HG02870 (cell line): ENCODE results near the gene GRK6.
A peak's percentile ranks its signal among the peaks of the same experiment; 100 is the strongest.

Source experiments
- ATAC-seq: cut with Tn5 transposase; IDR thresholded peaks from one replicate; pipeline ENCODE4 v1.9.1; 2021; ENCODE audit warnings: mild to moderate bottlenecking, moderate library complexity; ENCODE audit not compliant: unreplicated experiment

GRK6 gene

GRCh38 chr5:177468685-177469628 lies 42.5 kb downstream of the GRK6 start:
- ATAC-seq, result no peak

GRCh38 chr5:177469750-177470525 lies 43.5 kb downstream of the GRK6 start:
- no peak for ATAC-seq

- ATAC-seq, result no peak
Measured at GRCh38 chr5:177470759-177471536, 44.5 kb downstream of the GRK6 start.

GRCh38 chr5:177471610-177472356 lies 45.3 kb downstream of the GRK6 start:
- ATAC-seq, result no peak

- peak; percentile 49 for ATAC-seq
Measured at GRCh38 chr5:177472460-177473442, 46.3 kb downstream of the GRK6 start.

- ATAC-seq, result no peak
Measured at GRCh38 chr5:177473443-177474001, 47.0 kb downstream of the GRK6 start, which contains the start of gene DBN1. DBN1 (minus strand) TSS chr5:177473634; CDS start chr5:177473521, 113 bp downstream.

- ATAC-seq, result no peak
Measured at GRCh38 chr5:177474002-177474476, 47.6 kb downstream of the GRK6 start.

GRCh38 chr5:177474846-177475562 lies 48.5 kb downstream of the GRK6 start:
- no peak for ATAC-seq

GRCh38 chr5:177475563-177476427 lies 49.3 kb downstream of the GRK6 start:
- ATAC-seq, result no peak

GRCh38 chr5:177476531-177477233 lies 50.2 kb downstream of the GRK6 start:
- ATAC-seq, result no peak

GRCh38 chr5:177477701-177478477 lies 51.4 kb downstream of the GRK6 start:
- no peak for ATAC-seq

GRCh38 chr5:177478711-177479646 lies 52.5 kb downstream of the GRK6 start:
- no peak for ATAC-seq

GRCh38 chr5:177479774-177480173 lies 53.3 kb downstream of the GRK6 start:
- no peak for ATAC-seq

GRCh38 chr5:177482359-177482795 lies 55.9 kb downstream of the GRK6 start:
- ATAC-seq, result no peak
